Uterus (tissue), 2 donors: ENCODE data around the gene GRIK3.

Source experiments
- POLR2A ChIP-seq, 2 donors: fragments of 450-650 bp; IDR thresholded peaks; one replicate each; pipeline ENCODE4 v1.6.1; 2016; ENCODE audit warnings: antibody characterized with exemption in 2 of 2, mild to moderate bottlenecking in 1 of 2, moderate library complexity in 1 of 2
- TF ChIP-seq, protein P1 (sequence below), 4 experiments: fragments of 200-600 bp in 2 of 4; fragments of 450-650 bp in 2 of 4; sonication (generic) in 2 of 4; IDR thresholded peaks; one replicate each; pipeline ENCODE4 v1.5.1; 2016 to 2019; ENCODE audit warnings: antibody characterized with exemption in 4 of 4, mild to moderate bottlenecking in 2 of 4, moderate library complexity in 1 of 4

DNA sequence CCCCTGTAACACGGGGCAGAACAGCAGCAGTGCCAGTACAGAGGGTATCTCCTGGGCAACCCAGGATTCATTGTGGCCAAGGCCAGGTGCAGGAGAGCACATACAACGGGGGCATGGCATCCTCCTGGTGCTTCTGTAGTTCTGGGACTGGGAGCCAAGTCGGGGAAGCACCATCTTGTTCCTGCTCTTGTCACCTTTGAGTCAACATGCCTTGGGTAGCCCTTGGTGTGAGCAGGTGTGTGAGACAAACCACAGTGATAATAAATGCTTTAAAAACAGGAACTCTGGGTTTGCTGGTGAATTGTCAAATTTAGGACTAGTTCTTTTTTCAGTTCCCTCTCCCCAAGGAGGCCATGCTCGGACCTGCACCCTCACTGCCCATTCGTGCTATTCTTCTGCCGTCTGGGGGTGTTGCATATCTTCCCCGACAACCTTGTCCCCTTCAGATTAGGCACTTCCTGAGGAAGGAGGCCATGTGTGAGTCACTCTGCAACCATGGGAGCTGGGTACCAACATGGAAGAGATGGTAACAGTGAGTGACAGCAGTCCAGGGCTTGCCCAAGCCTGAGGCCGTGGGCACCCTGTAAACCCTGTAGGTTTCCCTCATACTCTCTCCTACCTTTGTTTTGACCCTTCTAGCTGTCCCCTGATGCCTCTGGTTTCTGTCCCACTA, 150.2 kb downstream of the GRIK3 start:
- TF ChIP-seq, protein P1, sequence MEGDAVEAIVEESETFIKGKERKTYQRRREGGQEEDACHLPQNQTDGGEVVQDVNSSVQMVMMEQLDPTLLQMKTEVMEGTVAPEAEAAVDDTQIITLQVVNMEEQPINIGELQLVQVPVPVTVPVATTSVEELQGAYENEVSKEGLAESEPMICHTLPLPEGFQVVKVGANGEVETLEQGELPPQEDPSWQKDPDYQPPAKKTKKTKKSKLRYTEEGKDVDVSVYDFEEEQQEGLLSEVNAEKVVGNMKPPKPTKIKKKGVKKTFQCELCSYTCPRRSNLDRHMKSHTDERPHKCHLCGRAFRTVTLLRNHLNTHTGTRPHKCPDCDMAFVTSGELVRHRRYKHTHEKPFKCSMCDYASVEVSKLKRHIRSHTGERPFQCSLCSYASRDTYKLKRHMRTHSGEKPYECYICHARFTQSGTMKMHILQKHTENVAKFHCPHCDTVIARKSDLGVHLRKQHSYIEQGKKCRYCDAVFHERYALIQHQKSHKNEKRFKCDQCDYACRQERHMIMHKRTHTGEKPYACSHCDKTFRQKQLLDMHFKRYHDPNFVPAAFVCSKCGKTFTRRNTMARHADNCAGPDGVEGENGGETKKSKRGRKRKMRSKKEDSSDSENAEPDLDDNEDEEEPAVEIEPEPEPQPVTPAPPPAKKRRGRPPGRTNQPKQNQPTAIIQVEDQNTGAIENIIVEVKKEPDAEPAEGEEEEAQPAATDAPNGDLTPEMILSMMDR (IDR thresholded peaks at IDR 0.05) = no peak
- no peak for TF ChIP-seq POLR2A (IDR thresholded peaks at IDR 0.05)
